RWPE2 (cell line): Measurements from ENCODE around the gene SORCS2.
"Not testable (repeated sequence)": the region's sequence is repeated elsewhere in the genome, so short reads cannot be mapped to it uniquely, and the experiment has no call there.

Experiments
- ATAC-seq: fragments of 200-7000 bp; cut with Tn5 transposase; 3 replicates; pipeline ENCODE4 v1.9.1; 2021; ENCODE audit warnings: low read depth
- DNase-seq: peaks from one replicate; pipeline ENCODE4 v3.0.0-alpha.2; 2020; ENCODE audit warnings: low spot score
- H3K27ac ChIP-seq: fragments of 450-650 bp; 2 replicates; pipeline ENCODE4 v1.5.1; 2017; ENCODE audit warnings: mild to moderate bottlenecking; ENCODE audit not compliant: poor library complexity, severe bottlenecking
- H3K27me3 ChIP-seq: fragments of 250-450 bp; sonication (Bioruptor Pico); 2 replicates; pipeline ENCODE4 v1.5.1; 2021; ENCODE audit warnings: mild to moderate bottlenecking, moderate library complexity; ENCODE audit not compliant: insufficient read depth, poor library complexity, severe bottlenecking
- H3K36me3 ChIP-seq: fragments of 250-450 bp; sonication (Bioruptor Pico); 2 replicates; pipeline ENCODE4 v1.5.1; 2020; ENCODE audit warnings: low read depth, mild to moderate bottlenecking, moderate library complexity
- H3K4me1 ChIP-seq: fragments of 250-450 bp; sonication (Bioruptor Pico); 2 replicates; pipeline ENCODE4 v1.5.1; 2021; ENCODE audit warnings: mild to moderate bottlenecking, moderate library complexity; ENCODE audit not compliant: insufficient read depth, poor library complexity, severe bottlenecking
- H3K4me3 ChIP-seq: fragments of 250-450 bp; sonication (Bioruptor Pico); 2 replicates; pipeline ENCODE4 v1.5.1; 2021; ENCODE audit warnings: mild to moderate bottlenecking, moderate library complexity; ENCODE audit not compliant: severe bottlenecking
- H3K9me3 ChIP-seq: fragments of 250-450 bp; sonication (Bioruptor Pico); 2 replicates; pipeline ENCODE4 v1.5.1; 2021; ENCODE audit warnings: mild to moderate bottlenecking, moderate library complexity; ENCODE audit not compliant: severe bottlenecking
- CTCF ChIP-seq: fragments of 450-650 bp; IDR thresholded peaks from one replicate; pipeline ENCODE4 v1.5.1; 2017; ENCODE audit warnings: mild to moderate bottlenecking, moderate library complexity; ENCODE audit not compliant: poor library complexity, severe bottlenecking

SORCS2 gene

GRCh38 chr4:7600247-7600646 lies 407.9 kb downstream of the SORCS2 start:
- no peaks in the 10 kb centered on the region for H3K36me3 ChIP-seq
- H3K27ac ChIP-seq: no peak overlapping the region
- H3K27me3 ChIP-seq: no peaks in the 10 kb centered on the region
- H3K9me3 ChIP-seq: no peaks in the 10 kb centered on the region
- H3K4me3 ChIP-seq: no peak overlapping the region
- ATAC-seq (no peak), DNase-seq (no peak)
- TF ChIP-seq CTCF: no peak
- no peaks in the 10 kb centered on the region for H3K4me1 ChIP-seq

- H3K4me3 ChIP-seq, H3K27ac ChIP-seq, H3K36me3 ChIP-seq, ATAC-seq, H3K9me3 ChIP-seq, H3K4me1 ChIP-seq, DNase-seq, H3K27me3 ChIP-seq: not testable (repeated sequence)
Measured at GRCh38 chr4:7602166-7602565, 409.8 kb downstream of the SORCS2 start.

GRCh38 chr4:7607156-7607910 lies 415.0 kb downstream of the SORCS2 start:
- ATAC-seq (no peak), DNase-seq (no peak)
- TF ChIP-seq CTCF: no peak
- Histone ChIP-seq H3K36me3 (no peaks in the 10 kb centered on the region), H3K4me3 (no peak overlapping the region), H3K27me3 (no peaks in the 10 kb centered on the region), H3K4me1 (no peaks in the 10 kb centered on the region), H3K9me3 (no peaks in the 10 kb centered on the region), H3K27ac (no peak overlapping the region)

- Histone ChIP-seq H3K36me3 (no peaks in the 10 kb centered on the region), H3K27me3 (no peaks in the 10 kb centered on the region), H3K9me3 (no peaks in the 10 kb centered on the region), H3K4me3 (no peak overlapping the region), H3K27ac (no peak overlapping the region), H3K4me1 (no peaks in the 10 kb centered on the region)
- DNase-seq (no peak), ATAC-seq (no peak)
- TF ChIP-seq CTCF: no peak
Measured at GRCh38 chr4:7608046-7608445, 415.7 kb downstream of the SORCS2 start.

GRCh38 chr4:7609316-7609715 lies 417.0 kb downstream of the SORCS2 start:
- no peaks in the 10 kb centered on the region for H3K4me1 ChIP-seq
- ATAC-seq (no peak), DNase-seq (no peak)
- no peak overlapping the region for H3K4me3 ChIP-seq
- H3K27ac ChIP-seq: no peak overlapping the region
- no peaks in the 10 kb centered on the region for H3K36me3 ChIP-seq
- no peak for TF ChIP-seq CTCF
- H3K27me3 ChIP-seq: no peaks in the 10 kb centered on the region
- H3K9me3 ChIP-seq: no peaks in the 10 kb centered on the region
